AG04450 (cell line): Measurements from ENCODE around the gene PGAM1. TPM values are rescaled to one million over a fixed set of nuclear protein-coding genes. Genes with fewer than 3 reads are reported as not detected.

ENCODE experiments used
- CTCF ChIA-PET: fragments of 300-600, 350-600 bp; formaldehyde crosslinking; extraction: SDS; loops from one replicate; lab custom pipeline; 2022; ENCODE audit warnings: antibody characterized with exemption, inconsistent platforms; lab: Charles Lee
- POLR2A ChIA-PET: fragments of 350-600 bp; formaldehyde crosslinking; extraction: SDS; loops from one replicate; lab custom pipeline; 2021; ENCODE audit warnings: antibody characterized with exemption, inconsistent platforms; lab: Yijun Ruan, JAX
- DNase-seq: peaks from one replicate; pipeline ENCODE4 v3.0.0-alpha.2; 2011; ENCODE audit warnings: low read depth, low spot score
- H3K27ac ChIP-seq: one replicate; pipeline ENCODE4 v1.5.1; 2012; ENCODE audit warnings: low read depth, low read length, control low read depth
- H3K27me3 ChIP-seq: one replicate; pipeline ENCODE4 v1.6.0; 2012; ENCODE audit warnings: low read length; ENCODE audit not compliant: control insufficient read depth, insufficient read depth
- H3K4me3 ChIP-seq: 2 replicates; pipeline ENCODE4 v1.5.1; 2011; ENCODE audit warnings: mild to moderate bottlenecking, low read depth, low read length, control low read depth
- H3K9me3 ChIP-seq: 2 replicates; pipeline ENCODE4 v1.5.1; 2012; ENCODE audit warnings: low read length; ENCODE audit not compliant: control insufficient read depth, insufficient read depth
- polyA minus RNA-seq: library from RNA; depleted of rRNA, polyadenylated mRNA; stranded (reverse); fragments of >200 nt; gene quantifications from 2 replicates; pipeline ENCODE4 v1.2.3, GENCODE V29; 2011; rRNA and poly(A)+ RNA removed
- polyA plus RNA-seq: library from polyadenylated mRNA; depleted of rRNA; stranded (reverse); fragments of >200 nt; gene quantifications from 2 replicates; pipeline ENCODE4 v1.2.3, GENCODE V29; 2011; rRNA removed
- TF ChIP-seq, protein P1 (sequence below): IDR thresholded peaks from 2 replicates; pipeline ENCODE4 v1.5.1; 2011; ENCODE audit warnings: low read depth, low read length, control low read depth, inconsistent platforms

The PGAM1 gene
- polyA plus RNA-seq (452 and 459 TPM in 2 replicates), polyA minus RNA-seq (283 and 326 TPM in 2 replicates)

DNA sequence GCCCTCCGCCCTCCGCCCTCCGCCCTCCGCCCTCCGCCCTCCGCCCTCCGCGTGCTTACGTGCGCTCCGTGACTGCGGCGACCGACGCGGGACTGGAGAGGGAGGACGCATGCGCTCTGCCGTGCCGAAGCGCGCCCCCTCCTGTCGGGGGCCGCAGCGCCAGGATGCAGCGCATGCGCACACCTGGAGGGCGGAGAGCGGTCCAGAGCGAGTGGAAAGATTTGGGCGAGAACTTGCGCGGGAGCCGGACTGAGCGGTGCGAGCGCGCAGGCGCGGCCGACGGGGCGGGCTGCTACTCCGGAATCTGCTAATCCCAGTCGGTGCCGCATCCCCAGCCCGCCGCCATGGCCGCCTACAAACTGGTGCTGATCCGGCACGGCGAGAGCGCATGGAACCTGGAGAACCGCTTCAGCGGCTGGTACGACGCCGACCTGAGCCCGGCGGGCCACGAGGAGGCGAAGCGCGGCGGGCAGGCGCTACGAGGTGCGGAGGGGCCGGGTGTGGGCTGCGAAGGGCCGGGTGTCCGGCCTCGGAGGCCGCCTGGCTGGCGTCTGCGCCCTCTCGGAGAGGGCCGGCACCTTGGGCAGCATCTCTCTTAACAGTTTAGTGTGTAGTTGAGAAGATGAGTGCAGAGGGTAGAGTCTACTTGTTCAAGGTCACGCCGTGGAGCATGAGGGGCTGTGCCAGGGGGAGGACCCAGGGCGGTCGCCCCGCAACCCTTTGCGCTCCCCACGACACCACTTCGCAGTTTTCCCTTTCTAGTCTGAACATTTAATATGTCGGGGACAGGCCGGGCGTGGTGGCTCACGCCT, at the start of gene PGAM1:
Gene PGAM1, plus strand, starts transcription at position 228 of the 812 bp plus-strand sequence. Its CDS starts 117 bp downstream, at position 345.
- Histone ChIP-seq H3K4me3 (peak within 1 kb of the TSS; percentile 95), H3K27ac (peak within 1 kb of the TSS; percentile 47), H3K27me3 (no peaks in the 10 kb centered on the region), H3K9me3 (no peaks in the 10 kb centered on the region)
- ChIA-PET CTCF (no interaction called here), POLR2A (no interaction called here)
- peak; percentile 91 for DNase-seq
- TF ChIP-seq, protein P1, sequence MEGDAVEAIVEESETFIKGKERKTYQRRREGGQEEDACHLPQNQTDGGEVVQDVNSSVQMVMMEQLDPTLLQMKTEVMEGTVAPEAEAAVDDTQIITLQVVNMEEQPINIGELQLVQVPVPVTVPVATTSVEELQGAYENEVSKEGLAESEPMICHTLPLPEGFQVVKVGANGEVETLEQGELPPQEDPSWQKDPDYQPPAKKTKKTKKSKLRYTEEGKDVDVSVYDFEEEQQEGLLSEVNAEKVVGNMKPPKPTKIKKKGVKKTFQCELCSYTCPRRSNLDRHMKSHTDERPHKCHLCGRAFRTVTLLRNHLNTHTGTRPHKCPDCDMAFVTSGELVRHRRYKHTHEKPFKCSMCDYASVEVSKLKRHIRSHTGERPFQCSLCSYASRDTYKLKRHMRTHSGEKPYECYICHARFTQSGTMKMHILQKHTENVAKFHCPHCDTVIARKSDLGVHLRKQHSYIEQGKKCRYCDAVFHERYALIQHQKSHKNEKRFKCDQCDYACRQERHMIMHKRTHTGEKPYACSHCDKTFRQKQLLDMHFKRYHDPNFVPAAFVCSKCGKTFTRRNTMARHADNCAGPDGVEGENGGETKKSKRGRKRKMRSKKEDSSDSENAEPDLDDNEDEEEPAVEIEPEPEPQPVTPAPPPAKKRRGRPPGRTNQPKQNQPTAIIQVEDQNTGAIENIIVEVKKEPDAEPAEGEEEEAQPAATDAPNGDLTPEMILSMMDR, result peak; percentile 63

DNA sequence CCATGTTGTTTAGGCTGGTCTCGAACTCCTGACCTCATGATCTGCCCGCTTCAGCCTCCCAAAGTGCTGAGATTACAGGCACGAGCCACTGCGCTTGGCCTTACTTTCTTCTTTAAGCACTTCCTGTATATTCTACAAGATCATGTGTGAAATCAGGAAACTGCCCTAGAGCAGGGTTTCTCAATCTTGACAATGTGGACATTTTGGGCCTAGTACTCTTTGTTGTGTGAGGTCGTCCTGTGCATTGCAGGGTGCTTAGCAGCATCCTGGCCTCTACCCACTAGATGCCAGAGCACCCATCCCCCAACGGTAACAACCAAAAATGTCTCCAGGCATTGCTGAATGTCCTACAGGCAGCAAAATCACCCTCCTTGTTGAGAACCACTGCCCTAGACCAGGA, 49.6 kb upstream of the PGAM1 start:
- H3K27me3 ChIP-seq, result no peaks in the 10 kb centered on the region
- no peak overlapping the region for H3K4me3 ChIP-seq
- ChIA-PET POLR2A (no interaction called here), CTCF (no interaction called here)
- TF ChIP-seq, protein P1, result no peak
- H3K27ac ChIP-seq, result no peak overlapping the region
- H3K9me3 ChIP-seq, result no peaks in the 10 kb centered on the region
- no peak for DNase-seq

DNA sequence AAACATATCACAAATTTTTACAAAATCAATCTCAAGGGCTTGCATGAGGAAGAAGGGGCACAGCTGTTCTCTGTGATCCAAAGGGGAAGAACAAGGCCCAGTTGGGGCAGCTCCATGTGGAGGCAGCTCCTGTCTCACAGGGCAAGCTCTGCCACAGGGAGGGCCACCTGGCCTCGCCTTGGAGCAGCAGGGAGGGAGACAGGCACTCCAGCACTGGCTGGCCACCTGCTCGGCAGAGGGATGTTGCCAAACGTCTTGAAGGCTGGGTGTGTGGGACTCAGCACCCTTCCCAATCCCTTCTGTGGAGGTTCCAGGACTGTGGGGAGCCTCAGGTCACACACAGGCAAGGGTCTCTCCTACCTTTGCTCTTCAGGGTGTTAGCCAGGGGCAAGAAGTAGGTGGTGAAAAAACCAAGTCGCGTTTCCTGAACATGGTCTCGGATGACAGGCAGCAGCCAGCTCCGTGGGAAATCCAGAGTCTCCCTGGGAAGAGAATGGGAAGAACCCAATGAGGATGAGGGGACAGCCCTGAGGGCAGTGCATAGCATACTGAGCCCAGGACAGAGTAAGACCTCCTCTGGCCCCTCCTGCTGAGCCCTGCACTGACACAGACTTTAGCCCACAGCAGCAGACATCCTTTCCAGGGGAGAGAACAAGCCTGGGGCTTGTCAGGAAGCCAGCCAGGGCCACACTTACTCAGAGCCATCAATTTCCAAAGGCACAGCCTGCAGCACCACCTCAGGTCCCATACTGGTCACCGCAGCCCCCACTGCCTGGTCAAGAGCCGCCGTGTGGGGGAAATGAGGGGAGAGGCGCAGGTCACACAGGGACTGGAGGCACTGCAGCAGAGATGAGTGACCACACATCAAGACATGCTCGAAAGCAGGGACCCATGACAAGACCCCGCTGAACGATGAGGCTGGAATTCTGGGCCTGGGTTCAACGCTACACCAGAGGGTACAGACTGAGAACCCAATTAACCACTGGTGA, 46.8 kb upstream of the PGAM1 start:
- Histone ChIP-seq H3K27ac (no peak overlapping the region), H3K9me3 (no peaks in the 10 kb centered on the region; the same call in 1 of the 2 replicates), H3K4me3 (no peak overlapping the region), H3K27me3 (no peaks in the 10 kb centered on the region)
- ChIA-PET CTCF (no interaction called here), POLR2A (no interaction called here)
- no peak for DNase-seq
- TF ChIP-seq, protein P1, result no peak

DNA sequence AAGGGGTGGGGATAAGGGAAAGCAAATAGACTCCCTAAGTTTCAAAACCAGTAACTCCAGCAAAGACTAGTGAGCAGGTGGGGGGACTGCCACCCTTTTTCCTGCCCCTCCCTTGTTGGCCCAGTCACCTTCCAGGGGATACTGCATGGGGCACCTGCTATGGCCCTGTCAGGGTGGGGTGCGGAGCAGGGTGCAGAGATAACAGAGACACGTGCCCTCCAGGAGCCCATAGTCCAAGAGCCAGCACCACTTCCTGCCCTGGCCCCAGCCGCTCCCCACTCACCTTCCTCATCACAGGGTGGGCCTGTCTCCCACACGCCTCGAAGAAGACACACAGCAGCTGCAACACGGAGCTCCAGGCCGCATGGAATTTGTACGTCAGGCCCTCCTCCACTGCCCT, 45.5 kb upstream of the PGAM1 start:
- TF ChIP-seq, protein P1, result no peak
- H3K9me3 ChIP-seq, result no peaks in the 10 kb centered on the region; the same call in 1 of the 2 replicates
- H3K27me3 ChIP-seq, result no peaks in the 10 kb centered on the region
- ChIA-PET POLR2A (no interaction called here), CTCF (interaction anchor here (0.6 kb wide), 1 partner anchor 40 kb away, joined by 8 read pairs; no protein-coding TSS in a partner anchor)
- H3K27ac ChIP-seq, result no peak overlapping the region
- no peak for DNase-seq
- no peak overlapping the region for H3K4me3 ChIP-seq
